ENCODE measurements around the gene IGSF3. TPM values are rescaled to one million over a fixed set of nuclear protein-coding genes. Genes with fewer than 3 reads are reported as not detected.
"Not testable (repeated sequence)": the region's sequence is repeated elsewhere in the genome, so short reads cannot be mapped to it uniquely, and the experiment has no call there.

Gene IGSF3
- total RNA-seq, 1 donor from 2014 or later, result 37.1 TPM

DNA sequence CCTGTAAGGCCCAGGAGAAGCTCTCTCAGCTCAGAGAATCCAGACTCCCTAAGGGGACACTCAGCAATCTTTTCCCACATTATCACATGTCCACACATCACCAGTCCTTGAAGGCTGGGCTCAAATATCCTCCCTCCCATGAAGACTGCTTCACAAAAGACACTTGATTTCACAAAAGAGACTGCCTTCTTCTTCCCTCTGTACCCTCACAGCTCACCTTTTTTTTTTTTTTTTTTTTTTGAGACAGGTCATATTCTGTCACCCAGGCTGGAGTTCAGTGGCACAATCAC is 98.2 kb downstream of the IGSF3 start:
- TF ChIP-seq, protein P1, sequence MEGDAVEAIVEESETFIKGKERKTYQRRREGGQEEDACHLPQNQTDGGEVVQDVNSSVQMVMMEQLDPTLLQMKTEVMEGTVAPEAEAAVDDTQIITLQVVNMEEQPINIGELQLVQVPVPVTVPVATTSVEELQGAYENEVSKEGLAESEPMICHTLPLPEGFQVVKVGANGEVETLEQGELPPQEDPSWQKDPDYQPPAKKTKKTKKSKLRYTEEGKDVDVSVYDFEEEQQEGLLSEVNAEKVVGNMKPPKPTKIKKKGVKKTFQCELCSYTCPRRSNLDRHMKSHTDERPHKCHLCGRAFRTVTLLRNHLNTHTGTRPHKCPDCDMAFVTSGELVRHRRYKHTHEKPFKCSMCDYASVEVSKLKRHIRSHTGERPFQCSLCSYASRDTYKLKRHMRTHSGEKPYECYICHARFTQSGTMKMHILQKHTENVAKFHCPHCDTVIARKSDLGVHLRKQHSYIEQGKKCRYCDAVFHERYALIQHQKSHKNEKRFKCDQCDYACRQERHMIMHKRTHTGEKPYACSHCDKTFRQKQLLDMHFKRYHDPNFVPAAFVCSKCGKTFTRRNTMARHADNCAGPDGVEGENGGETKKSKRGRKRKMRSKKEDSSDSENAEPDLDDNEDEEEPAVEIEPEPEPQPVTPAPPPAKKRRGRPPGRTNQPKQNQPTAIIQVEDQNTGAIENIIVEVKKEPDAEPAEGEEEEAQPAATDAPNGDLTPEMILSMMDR (IDR thresholded peaks at IDR 0.05; ENCODE audit: insufficient read depth, low read length, severe bottlenecking), result no peak
- no peak for DNase-seq (ENCODE audit: low read depth)
- Histone ChIP-seq H3K36me3 (ENCODE audit: control insufficient read depth, insufficient read depth, low read length) (no peaks in the 10 kb centered on the region), H3K4me3 (ENCODE audit: low read depth, low read length) (no peak overlapping the region), H3K27me3 (ENCODE audit: control insufficient read depth, insufficient read depth, low read length) (no peaks in the 10 kb centered on the region)
- no peak for FAIRE-seq

DNA sequence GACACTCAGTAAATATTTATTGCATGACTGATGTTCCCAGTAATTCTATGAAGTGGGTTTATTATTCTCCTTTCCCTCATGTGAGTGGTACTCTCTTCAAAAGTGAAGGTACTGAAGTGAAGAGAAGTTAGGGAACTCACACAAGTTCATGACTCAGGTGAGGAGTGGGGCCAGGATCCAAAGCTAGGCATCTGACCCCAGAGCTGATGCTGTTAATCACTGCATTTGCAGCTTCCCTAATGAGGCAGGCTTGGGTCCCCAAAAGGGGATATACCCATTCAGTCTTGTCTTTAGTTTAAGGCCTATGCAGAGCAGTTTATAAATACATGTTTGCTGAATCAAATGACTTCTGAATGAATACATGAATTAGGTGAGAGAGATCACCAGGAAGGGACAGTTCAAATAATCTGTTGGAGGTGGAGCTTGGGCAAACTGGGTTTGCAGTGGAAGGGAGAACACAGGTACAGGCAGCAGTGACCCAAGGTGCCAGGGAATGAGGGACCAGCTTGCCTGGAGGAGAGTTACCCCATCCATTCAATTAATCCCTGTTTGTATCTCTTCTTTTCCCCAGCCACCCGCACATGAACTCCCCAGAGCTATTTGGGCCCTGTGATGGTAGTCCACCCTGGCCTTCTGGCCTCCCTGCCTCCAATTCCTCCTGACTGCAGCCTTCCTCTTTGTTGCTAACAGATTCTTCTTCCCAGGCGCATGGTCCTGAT is 98.7 kb downstream of the IGSF3 start:
- no peaks in the 10 kb centered on the region for H3K36me3 ChIP-seq (ENCODE audit: control insufficient read depth, insufficient read depth, low read length)
- H3K4me3 ChIP-seq (ENCODE audit: low read depth, low read length), result no peak overlapping the region
- no peaks in the 10 kb centered on the region for H3K27me3 ChIP-seq (ENCODE audit: control insufficient read depth, insufficient read depth, low read length)
- DNase-seq (ENCODE audit: low read depth) (no peak), FAIRE-seq (no peak)
- TF ChIP-seq, protein P1 (IDR thresholded peaks at IDR 0.05; ENCODE audit: insufficient read depth, low read length, severe bottlenecking), result no peak

- TF ChIP-seq, protein P1 (IDR thresholded peaks at IDR 0.05; ENCODE audit: insufficient read depth, low read length, severe bottlenecking), result no peak
- no peak for FAIRE-seq
- Histone ChIP-seq H3K27me3 (ENCODE audit: control insufficient read depth, insufficient read depth, low read length) (no peaks in the 10 kb centered on the region), H3K4me3 (ENCODE audit: low read depth, low read length) (no peak overlapping the region), H3K36me3 (ENCODE audit: control insufficient read depth, insufficient read depth, low read length) (no peaks in the 10 kb centered on the region)
- no peak for DNase-seq (ENCODE audit: low read depth)
These were observed 99.5 kb downstream of the IGSF3 start for GRCh38 chr1:116567790-116568661.

- Histone ChIP-seq H3K36me3 (ENCODE audit: control insufficient read depth, insufficient read depth, low read length) (no peaks in the 10 kb centered on the region), H3K27me3 (ENCODE audit: control insufficient read depth, insufficient read depth, low read length) (no peaks in the 10 kb centered on the region), H3K4me3 (ENCODE audit: low read depth, low read length) (no peak overlapping the region)
- no peak for DNase-seq (ENCODE audit: low read depth)
- FAIRE-seq, result no peak
- TF ChIP-seq, protein P1 (IDR thresholded peaks at IDR 0.05; ENCODE audit: insufficient read depth, low read length, severe bottlenecking), result no peak
These were observed 102.3 kb downstream of the IGSF3 start for GRCh38 chr1:116565222-116565621.

GRCh38 chr1:116564426-116564825 is 103.1 kb downstream of the IGSF3 start:
- Histone ChIP-seq H3K27me3 (ENCODE audit: control insufficient read depth, insufficient read depth, low read length) (no peaks in the 10 kb centered on the region), H3K4me3 (ENCODE audit: low read depth, low read length) (no peak overlapping the region), H3K36me3 (ENCODE audit: control insufficient read depth, insufficient read depth, low read length) (no peaks in the 10 kb centered on the region)
- TF ChIP-seq, protein P1 (IDR thresholded peaks at IDR 0.05; ENCODE audit: insufficient read depth, low read length, severe bottlenecking), result no peak
- no peak for FAIRE-seq
- no peak for DNase-seq (ENCODE audit: low read depth)

GRCh38 chr1:116562465-116562864 is 105.1 kb downstream of the IGSF3 start:
- not testable (repeated sequence) for H3K27me3 ChIP-seq (ENCODE audit: control insufficient read depth, insufficient read depth, low read length); H3K4me3 ChIP-seq (ENCODE audit: low read depth, low read length); FAIRE-seq; DNase-seq (ENCODE audit: low read depth); H3K36me3 ChIP-seq (ENCODE audit: control insufficient read depth, insufficient read depth, low read length)

All from bronchial epithelial cell (primary cell).